Activated naive CD4-positive, alpha-beta T cell treated with anti-CD3 and anti-CD28 coated beads, Interleukin-2, amount 50 U/mL, for 72 hours (primary cell): ENCODE measurements around the gene PEG3. TPM values are rescaled to one million over a fixed set of nuclear protein-coding genes. Genes with fewer than 3 reads are reported as not detected.
"Not testable (repeated sequence)": the region's sequence is repeated elsewhere in the genome, so short reads cannot be mapped to it uniquely, and the experiment has no call there.

Experiments used
- ATAC-seq, 2 donors: fragments of 150-1000 bp; cut with Tn5 transposase; 2 replicates each; pipeline ENCODE4 v1.10.0; 2021; ENCODE audit warnings: mild to moderate bottlenecking in 2 of 2, moderate library complexity in 2 of 2
- DNase-seq, 2 donors: peaks; one replicate each; pipeline ENCODE4 v3.0.0; 2021 to 2022; ENCODE audit warnings: low spot score in 2 of 2
- H3K27ac Mint-ChIP-seq, 2 donors: one replicate each; pipeline ENCODE4 v1.8.0; 2022; ENCODE audit warnings: mild to moderate bottlenecking in 2 of 2, mixed read lengths in 2 of 2
- H3K36me3 Mint-ChIP-seq, 2 donors: one replicate each; pipeline ENCODE4 v1.8.0; 2022; ENCODE audit warnings: mixed read lengths in 2 of 2
- H3K9me3 Mint-ChIP-seq, 2 donors: one replicate each; pipeline ENCODE4 v1.8.0; 2022; ENCODE audit warnings: mixed read lengths in 2 of 2
- total RNA-seq, 2 donors: library from RNA; stranded (reverse); gene quantifications; one replicate each; pipeline ENCODE4 v1.2.3, GENCODE V29; 2022

Gene PEG3
- total RNA-seq, 2 donors from 2014 or later, result not detected

- DNase-seq, H3K27ac Mint-ChIP-seq, ATAC-seq: not testable (repeated sequence)
- Mint-ChIP-seq H3K36me3 (peaks cover 18 to 34% of the 10 kb centered on the region in 2 donors), H3K9me3 (peaks cover 36 to 42% of the 10 kb centered on the region in 2 donors)
Observed at GRCh38 chr19:56852361-56852760, 11.8 kb upstream of the PEG3 start.

- ATAC-seq (no peak), DNase-seq (no peak)
- Mint-ChIP-seq H3K36me3 (peaks cover 11 to 13% of the 10 kb centered on the region in 2 donors), H3K27ac (no peak overlapping the region), H3K9me3 (peaks cover 29 to 35% of the 10 kb centered on the region in 2 donors)
Observed at GRCh38 chr19:56848166-56848565, 7.6 kb upstream of the PEG3 start.

- no peak for DNase-seq
- H3K36me3 Mint-ChIP-seq, result peaks cover 25 to 27% of the 10 kb centered on the region in 2 donors
Observed at GRCh38 chr19:56842412-56842811, 1.9 kb upstream of the PEG3 start.

GRCh38 chr19:56841193-56841543 is 642 bp upstream of the PEG3 start:
- no peak overlapping the region for H3K27ac Mint-ChIP-seq
- peaks cover 30 to 36% of the 10 kb centered on the region in 2 donors for H3K36me3 Mint-ChIP-seq
- DNase-seq, result no peak
- H3K9me3 Mint-ChIP-seq, result peaks cover 24 to 30% of the 10 kb centered on the region in 2 donors
- no peak for ATAC-seq

More at GRCh38 chr19:56842412-56842811, 1.9 kb upstream of the PEG3 start:
- no peak for ATAC-seq
- Mint-ChIP-seq H3K9me3 (peaks cover 23 to 31% of the 10 kb centered on the region in 2 donors), H3K27ac (no peak overlapping the region)

- DNase-seq, result no peak
- Mint-ChIP-seq H3K9me3 (peaks cover 31 to 38% of the 10 kb centered on the region in 2 donors), H3K27ac (no peak overlapping the region), H3K36me3 (peaks cover 40 to 45% of the 10 kb centered on the region in 2 donors)
- ATAC-seq, result peak; percentile 5 to 20
Observed at GRCh38 chr19:56839652-56840450, 675 bp downstream of the PEG3 start.

- no peak overlapping the region for H3K27ac Mint-ChIP-seq
- ATAC-seq (peak in 1 of 2 donors; percentile 20), DNase-seq (no peak)
- H3K9me3 Mint-ChIP-seq, result peaks cover 36 to 46% of the 10 kb centered on the region in 2 donors
- peaks cover 45 to 47% of the 10 kb centered on the region in 2 donors for H3K36me3 Mint-ChIP-seq
Observed at GRCh38 chr19:56838909-56839651, 1.4 kb downstream of the PEG3 start.

- H3K27ac Mint-ChIP-seq, result no peak overlapping the region
- H3K9me3 Mint-ChIP-seq, result peaks cover 40 to 52% of the 10 kb centered on the region in 2 donors
- peaks cover 45 to 50% of the 10 kb centered on the region in 2 donors for H3K36me3 Mint-ChIP-seq
- ATAC-seq (no peak), DNase-seq (no peak)
Observed at GRCh38 chr19:56838024-56838908, 2.3 kb downstream of the PEG3 start.

- peaks cover 42 to 53% of the 10 kb centered on the region in 2 donors for H3K9me3 Mint-ChIP-seq
- H3K36me3 Mint-ChIP-seq, result peaks cover 45 to 50% of the 10 kb centered on the region in 2 donors
- H3K27ac Mint-ChIP-seq, result no peak overlapping the region
- DNase-seq (no peak), ATAC-seq (no peak)
Observed at GRCh38 chr19:56837492-56838023, 3.0 kb downstream of the PEG3 start.

- Mint-ChIP-seq H3K9me3 (peaks cover 47 to 57% of the 10 kb centered on the region in 2 donors), H3K27ac (no peak overlapping the region), H3K36me3 (peaks cover 45 to 50% of the 10 kb centered on the region in 2 donors)
- no peak for ATAC-seq
- no peak for DNase-seq
Observed at GRCh38 chr19:56837004-56837403, 3.5 kb downstream of the PEG3 start.

- H3K27ac Mint-ChIP-seq, result no peak overlapping the region
- DNase-seq, result no peak
- ATAC-seq, result no peak
- peaks cover 43 to 51% of the 10 kb centered on the region in 2 donors for H3K9me3 Mint-ChIP-seq
- peaks cover 41 to 47% of the 10 kb centered on the region in 2 donors for H3K36me3 Mint-ChIP-seq
Observed at GRCh38 chr19:56836059-56836458, 4.5 kb downstream of the PEG3 start.

GRCh38 chr19:56835401-56835800 is 5.1 kb downstream of the PEG3 start:
- H3K36me3 Mint-ChIP-seq, result peaks cover 36 to 43% of the 10 kb centered on the region in 2 donors
- H3K27ac Mint-ChIP-seq, result no peak overlapping the region
- DNase-seq (no peak), ATAC-seq (no peak)
- peaks cover 39 to 48% of the 10 kb centered on the region in 2 donors for H3K9me3 Mint-ChIP-seq

GRCh38 chr19:56834564-56835375 is 5.8 kb downstream of the PEG3 start:
- no peak overlapping the region for H3K27ac Mint-ChIP-seq
- peaks cover 39 to 48% of the 10 kb centered on the region in 2 donors for H3K9me3 Mint-ChIP-seq
- DNase-seq (no peak), ATAC-seq (peak in 1 of 2 donors; percentile 14)
- H3K36me3 Mint-ChIP-seq, result peaks cover 42 to 43% of the 10 kb centered on the region in 2 donors

- no peak for ATAC-seq
- peaks cover 37 to 42% of the 10 kb centered on the region in 2 donors for H3K9me3 Mint-ChIP-seq
- no peak for DNase-seq
Observed at GRCh38 chr19:56832352-56832928, 8.1 kb downstream of the PEG3 start.

GRCh38 chr19:56831255-56831654 is 9.3 kb downstream of the PEG3 start:
- H3K36me3 Mint-ChIP-seq, result peaks cover 20 to 31% of the 10 kb centered on the region in 2 donors
- DNase-seq, result no peak
- peaks cover 37 to 43% of the 10 kb centered on the region in 2 donors for H3K9me3 Mint-ChIP-seq
- ATAC-seq, result no peak
- H3K27ac Mint-ChIP-seq, result no peak overlapping the region

More at GRCh38 chr19:56832352-56832928, 8.1 kb downstream of the PEG3 start:
- Mint-ChIP-seq H3K27ac (no peak overlapping the region), H3K36me3 (peaks cover 26 to 30% of the 10 kb centered on the region in 2 donors)

GRCh38 chr19:56829596-56829995 is 10.9 kb downstream of the PEG3 start:
- no peak overlapping the region for H3K27ac Mint-ChIP-seq
- ATAC-seq, result no peak
- peaks cover 7 to 32% of the 10 kb centered on the region in 2 donors for H3K36me3 Mint-ChIP-seq
- DNase-seq, result no peak
- peaks cover 26 to 43% of the 10 kb centered on the region in 2 donors for H3K9me3 Mint-ChIP-seq
